NCI-H82 treated with DMSO at 0.1 percent for 48 hours (cell line): Measurements from ENCODE around the gene LIPG.
"Not testable (repeated sequence)": the region's sequence is repeated elsewhere in the genome, so short reads cannot be mapped to it uniquely, and the experiment has no call there.

ENCODE experiments used
- DNase-seq: peaks from one replicate; lab custom pipeline; 2025; ENCODE audit not compliant: unreplicated experiment; lab: John Stamatoyannopoulos, UW

Gene LIPG

GRCh38 chr18:49546278-49546677 lies 15.6 kb upstream of the LIPG start:
- DNase-seq, result no peak

DNA sequence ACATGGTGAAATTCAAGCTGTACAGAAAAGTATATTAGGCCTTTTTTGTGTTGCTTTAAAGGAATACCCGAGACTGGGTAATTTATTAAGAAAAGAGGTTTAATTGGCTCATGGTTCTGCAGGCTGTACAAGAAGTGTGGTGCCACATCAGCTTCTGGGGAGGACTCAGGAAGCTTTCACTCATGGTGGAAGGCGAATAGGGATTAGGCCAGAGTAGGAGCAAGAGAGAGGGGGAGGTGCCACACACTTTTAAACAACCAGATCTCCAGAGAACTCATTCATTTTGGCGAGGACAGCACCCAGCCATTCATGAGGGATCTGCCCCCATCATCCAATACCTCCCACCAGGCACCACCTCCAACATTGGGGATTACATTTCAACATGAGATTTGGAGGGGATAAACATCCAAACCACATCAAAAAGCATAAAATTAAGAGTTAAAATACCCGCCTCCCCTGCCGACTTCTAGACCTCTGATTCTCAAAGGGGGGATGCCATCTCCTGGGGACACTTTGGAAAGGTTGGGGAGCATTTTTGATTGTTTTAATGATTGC lies 15.1 kb upstream of the LIPG start:
- DNase-seq, result no peak

DNA sequence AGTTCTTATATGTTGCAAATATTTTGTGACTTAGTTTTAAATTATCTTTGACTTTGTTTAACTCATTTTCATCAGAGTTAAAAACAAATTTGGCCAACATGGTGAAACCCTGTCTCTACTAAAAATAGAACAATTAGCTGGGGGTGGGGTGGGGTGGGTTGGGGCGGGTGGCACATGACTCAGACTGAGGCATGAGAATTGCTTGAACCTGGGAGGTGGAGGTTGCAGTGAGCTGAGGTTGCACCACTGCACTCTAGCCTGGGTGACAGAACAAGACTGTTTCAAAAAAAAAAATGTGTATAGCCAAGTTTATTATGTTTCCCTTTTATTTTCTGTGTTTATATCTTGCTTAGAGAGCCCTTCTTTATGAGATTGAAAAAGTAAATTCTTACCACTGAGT lies 14.2 kb upstream of the LIPG start:
- no peak for DNase-seq

GRCh38 chr18:49548229-49548636 lies 13.6 kb upstream of the LIPG start:
- no peak for DNase-seq

DNA sequence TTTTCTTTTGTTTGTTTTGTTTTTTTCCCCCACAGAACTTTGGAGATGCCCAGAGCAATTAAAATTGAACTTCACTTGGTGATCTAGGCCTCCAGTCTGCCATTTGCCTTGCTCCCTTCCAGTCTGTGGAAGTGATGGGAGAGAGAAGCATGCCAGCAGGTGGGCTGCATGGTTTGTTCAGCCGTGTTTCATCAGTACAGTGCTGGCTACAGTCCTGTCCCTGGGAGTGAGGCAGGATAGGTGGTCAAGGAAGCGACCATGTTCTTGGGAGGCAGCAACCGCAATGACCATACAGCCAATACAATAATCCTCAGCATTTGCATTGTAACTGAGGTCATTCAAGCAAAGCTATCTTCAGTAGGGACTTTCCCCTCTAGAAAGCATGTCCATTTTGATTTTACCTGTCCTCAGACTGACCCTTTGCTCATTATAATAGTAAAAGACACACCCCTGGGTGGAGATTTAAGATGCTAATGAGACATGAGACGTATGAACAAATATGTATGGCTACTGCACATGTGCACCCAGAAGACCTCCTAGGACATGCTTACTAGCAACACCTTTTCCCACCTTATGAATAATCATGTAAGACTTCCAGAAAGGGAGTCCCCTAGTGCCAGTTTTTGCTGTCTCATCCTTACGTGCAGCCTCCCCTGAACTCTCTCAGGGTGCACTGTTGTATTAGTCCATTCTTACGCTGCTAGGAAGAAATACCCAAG lies 11.1 kb upstream of the LIPG start:
- no peak for DNase-seq

- no peak for DNase-seq
Measured at GRCh38 chr18:49553003-49553402, 8.9 kb upstream of the LIPG start.

DNA sequence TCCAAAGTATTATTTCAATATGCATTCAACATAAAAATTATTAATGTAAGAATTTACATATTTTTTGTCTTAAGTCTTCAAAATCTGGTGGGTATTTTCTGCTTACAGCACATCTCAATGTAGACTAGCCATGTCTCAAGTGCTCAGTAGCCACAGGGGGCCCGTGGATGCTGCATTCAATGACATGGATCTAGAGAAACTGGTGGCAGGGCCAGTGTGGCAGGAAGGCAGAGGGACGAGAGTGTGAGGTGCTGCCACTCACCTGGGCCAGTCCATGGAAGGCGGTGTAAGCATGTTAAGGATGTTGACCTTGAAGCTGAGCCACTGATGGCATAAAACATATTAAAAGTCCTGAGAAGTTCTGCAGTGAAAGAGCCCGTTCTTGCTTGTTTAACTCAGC lies 6.2 kb upstream of the LIPG start:
- no peak for DNase-seq

DNA sequence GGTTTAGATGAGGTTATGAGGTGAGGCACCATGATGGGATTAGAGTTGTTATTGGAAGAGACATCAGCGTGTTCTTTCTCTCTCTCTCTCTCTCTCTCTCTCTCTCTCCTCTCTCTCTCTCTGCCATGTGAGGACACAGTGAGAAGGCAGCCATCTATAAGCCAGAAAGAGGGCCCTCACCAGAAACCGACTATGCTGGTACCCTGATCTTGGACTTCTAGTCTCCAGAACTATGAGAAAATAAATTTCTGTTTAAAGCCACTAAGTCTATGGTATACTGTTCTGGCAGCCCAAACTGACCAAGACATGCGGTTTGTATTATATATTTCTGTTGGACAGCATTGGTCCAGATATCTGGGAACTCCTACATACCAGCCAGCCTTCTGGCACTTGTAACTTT lies 3.5 kb upstream of the LIPG start:
- DNase-seq, result no peak

DNA sequence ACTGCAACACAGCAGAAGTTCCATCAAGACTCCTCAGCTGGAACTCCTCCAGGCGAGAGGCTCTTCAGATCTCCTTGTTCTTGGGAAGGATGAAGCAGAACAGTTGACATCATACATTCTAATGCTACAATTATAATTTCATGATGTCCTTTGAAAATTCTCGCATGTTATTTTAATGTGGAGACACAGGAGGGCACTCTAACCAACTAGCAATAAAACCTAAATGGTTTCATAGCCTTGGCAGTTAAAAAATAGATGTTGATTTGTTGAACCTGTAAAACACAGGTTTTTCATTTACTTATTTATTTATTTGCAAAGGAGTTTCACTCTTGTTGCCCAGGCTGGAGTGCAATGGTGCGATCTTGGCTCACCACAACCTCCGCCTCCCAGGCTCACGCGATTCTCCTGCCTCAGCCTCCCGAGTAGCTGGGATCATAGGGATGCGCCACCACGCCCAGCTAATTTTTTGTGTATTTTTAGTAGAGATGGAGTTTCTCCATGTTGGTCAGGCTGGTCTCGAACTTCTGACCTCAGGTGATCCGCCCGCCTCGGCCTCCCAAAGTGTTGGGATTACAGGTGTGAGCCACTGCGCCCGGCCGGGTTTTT lies 2.4 kb upstream of the LIPG start:
- not testable (repeated sequence) for DNase-seq

- no peak for DNase-seq
Measured at GRCh38 chr18:49560277-49560623, 1.6 kb upstream of the LIPG start.

- no peak for DNase-seq
Measured at GRCh38 chr18:49560624-49561288, 1.1 kb upstream of the LIPG start.

- DNase-seq, result no peak
Measured at GRCh38 chr18:49562481-49563129, 748 bp downstream of the LIPG start.

- no peak for DNase-seq
Measured at GRCh38 chr18:49563130-49563540, 1.3 kb downstream of the LIPG start.

GRCh38 chr18:49563701-49564517 lies 2.1 kb downstream of the LIPG start:
- DNase-seq, result no peak

DNA sequence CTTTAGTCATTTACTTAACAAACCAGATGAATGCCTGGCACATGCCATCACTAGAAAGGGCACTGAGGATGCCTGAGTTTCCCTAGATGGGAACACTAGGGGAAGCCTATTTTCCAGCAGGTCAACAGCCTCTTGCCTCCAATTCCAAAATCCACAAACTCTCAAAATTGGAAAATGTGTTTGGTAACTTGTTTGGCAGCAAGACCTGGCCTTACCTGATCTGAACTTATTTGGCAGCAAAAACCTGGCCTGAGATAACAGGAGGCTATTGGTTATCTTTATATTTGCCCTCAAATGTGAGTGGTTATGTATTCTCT lies 2.6 kb downstream of the LIPG start:
- no peak for DNase-seq

GRCh38 chr18:49565101-49565500 lies 3.2 kb downstream of the LIPG start:
- DNase-seq, result no peak

- no peak for DNase-seq
Measured at GRCh38 chr18:49565612-49566011, 3.8 kb downstream of the LIPG start.

DNA sequence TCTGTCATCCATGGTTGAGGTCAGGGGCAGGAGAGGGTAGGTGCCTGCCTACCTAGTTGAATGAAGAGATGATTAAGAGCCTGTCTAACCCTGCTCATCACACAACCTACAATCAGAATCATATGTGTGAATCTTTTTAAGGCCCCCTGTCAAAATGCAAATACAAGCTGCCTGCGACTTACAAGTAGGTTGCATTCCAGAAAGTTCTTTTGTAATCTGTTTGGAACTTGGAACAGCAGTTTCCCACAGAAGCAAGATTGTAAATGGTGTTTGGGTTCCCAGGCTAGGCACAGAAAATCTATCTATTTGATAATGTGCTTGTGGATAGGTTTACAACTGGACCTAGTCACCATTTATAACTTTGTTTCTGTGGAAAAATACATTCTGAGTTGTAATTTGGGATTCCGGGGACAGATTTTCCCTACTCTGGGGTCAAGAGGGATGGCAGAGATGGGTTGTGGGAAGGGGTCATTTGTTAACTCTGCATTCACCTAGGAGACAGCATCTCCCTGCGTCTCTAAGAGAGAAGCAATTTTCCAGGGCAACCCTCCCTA lies 4.4 kb downstream of the LIPG start:
- no peak for DNase-seq

DNA sequence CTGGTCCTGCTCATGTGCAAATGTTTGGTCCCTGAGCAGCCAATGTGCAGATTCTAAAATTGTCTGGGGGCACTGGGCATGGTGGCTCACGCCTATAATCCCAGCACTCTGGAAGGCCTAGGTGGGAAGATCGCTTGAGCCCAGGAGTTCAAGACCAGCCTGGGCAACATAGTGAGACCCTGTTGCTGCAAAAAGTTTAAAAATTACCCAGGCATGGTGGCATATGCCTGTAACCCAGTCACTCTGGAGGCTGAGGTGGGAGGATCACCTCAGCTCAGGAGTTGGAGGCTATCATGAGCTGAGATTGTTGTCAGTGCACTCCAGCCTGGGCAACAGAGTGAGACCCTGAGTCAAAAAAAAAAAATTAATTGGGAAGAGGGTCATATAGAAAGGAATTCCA lies 5.1 kb downstream of the LIPG start:
- no peak for DNase-seq

DNA sequence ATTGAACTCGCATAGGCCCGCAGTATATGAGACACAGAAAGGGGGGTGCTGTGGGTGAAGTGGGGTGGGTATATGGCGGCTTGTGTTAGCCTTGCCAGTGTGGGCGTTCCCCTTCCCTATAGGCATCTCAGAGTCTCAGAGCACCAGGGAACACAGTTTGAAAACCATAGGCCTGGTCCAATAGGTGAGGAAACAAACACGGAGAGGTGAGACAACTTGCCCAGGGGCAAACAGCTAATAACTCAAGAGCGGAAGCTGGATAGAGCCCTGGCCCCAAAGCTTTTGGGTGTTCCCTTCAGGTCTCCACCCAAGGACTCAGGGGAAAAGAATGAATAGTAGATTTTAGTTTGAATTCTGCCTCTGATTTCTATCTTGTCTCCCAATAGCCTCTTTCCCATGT lies 7.9 kb downstream of the LIPG start:
- no peak for DNase-seq

GRCh38 chr18:49570836-49571235 lies 9.0 kb downstream of the LIPG start:
- no peak for DNase-seq
